H9 (cell line): ENCODE data around the gene OR2L3. TPM values are rescaled to one million over a fixed set of nuclear protein-coding genes. Genes with fewer than 3 reads are reported as not detected.

Experiments used
- DNase-seq: peaks from one replicate; pipeline ENCODE4 v3.0.0-alpha.2; 2017
- H2AFZ ChIP-seq: one replicate; pipeline ENCODE4 v1.6.1; 2013; ENCODE audit warnings: mild to moderate bottlenecking, low read length, control low read depth, moderate library complexity
- H2AK5ac ChIP-seq: 2 replicates; pipeline ENCODE4 v1.6.1; 2013; ENCODE audit warnings: low read length, control low read depth, mixed read lengths; ENCODE audit not compliant: insufficient read length
- H2BK120ac ChIP-seq: one replicate; pipeline ENCODE4 v1.6.1; 2013; ENCODE audit warnings: low read depth, mild to moderate bottlenecking, low read length, control low read depth, inconsistent platforms; ENCODE audit not compliant: poor library complexity, severe bottlenecking
- H2BK12ac ChIP-seq: 2 replicates; pipeline ENCODE4 v1.6.1; 2013; ENCODE audit warnings: low read length, control low read depth, mixed read lengths, low read depth; ENCODE audit not compliant: insufficient read length
- H2BK15ac ChIP-seq: 2 replicates; pipeline ENCODE4 v1.6.1; 2013; ENCODE audit warnings: low read depth, low read length, control low read depth
- H2BK20ac ChIP-seq: one replicate; pipeline ENCODE4 v1.6.1; 2013; ENCODE audit warnings: low read depth, mild to moderate bottlenecking, low read length, control low read depth, inconsistent platforms; ENCODE audit not compliant: poor library complexity, severe bottlenecking
- H2BK5ac ChIP-seq: 2 replicates; pipeline ENCODE4 v1.6.1; 2013; ENCODE audit warnings: low read length, control low read depth, mixed read lengths; ENCODE audit not compliant: insufficient read length
- H3K14ac ChIP-seq: 2 replicates; pipeline ENCODE4 v1.6.1; 2013; ENCODE audit warnings: low read length, control low read depth; ENCODE audit not compliant: insufficient read depth
- H3K18ac ChIP-seq: 2 replicates; pipeline ENCODE4 v1.6.1; 2013; ENCODE audit warnings: low read depth, mild to moderate bottlenecking, mixed read lengths, low read length, control low read depth; ENCODE audit not compliant: insufficient read length
- H3K23ac ChIP-seq: 2 replicates; pipeline ENCODE4 v1.6.1; 2013; ENCODE audit warnings: low read length, control low read depth, mixed read lengths, low read depth; ENCODE audit not compliant: insufficient read length
- H3K23me2 ChIP-seq: 2 replicates; pipeline ENCODE4 v1.6.1; 2013; ENCODE audit warnings: low read depth, mild to moderate bottlenecking, mixed read lengths, low read length, control low read depth; ENCODE audit not compliant: insufficient read length, poor library complexity, severe bottlenecking
- H3K27ac ChIP-seq: 2 replicates; pipeline ENCODE4 v1.5.1; 2013; ENCODE audit warnings: low read length, control low read depth, mixed read lengths, low read depth; ENCODE audit not compliant: insufficient read length
- H3K27me3 ChIP-seq: 2 replicates; pipeline ENCODE4 v1.6.1; 2013; ENCODE audit warnings: low read length, control low read depth, inconsistent platforms; ENCODE audit not compliant: insufficient read depth
- H3K4ac ChIP-seq: 2 replicates; pipeline ENCODE4 v1.6.1; 2013; ENCODE audit warnings: low read depth, mild to moderate bottlenecking, control low read depth, inconsistent platforms, low read length, moderate library complexity
- H3K4me1 ChIP-seq: 2 replicates; pipeline ENCODE4 v1.6.1; 2013; ENCODE audit warnings: low read length, control low read depth, inconsistent platforms; ENCODE audit not compliant: insufficient read depth
- H3K4me2 ChIP-seq: 2 replicates; pipeline ENCODE4 v1.6.1; 2013; ENCODE audit warnings: low read length, control low read depth, mixed read lengths; ENCODE audit not compliant: insufficient read length, insufficient read depth
- H3K56ac ChIP-seq: 2 replicates; pipeline ENCODE4 v1.6.1; 2013; ENCODE audit warnings: low read depth, mild to moderate bottlenecking, mixed read lengths, low read length, control low read depth; ENCODE audit not compliant: insufficient read length
- H3K79me1 ChIP-seq: 2 replicates; pipeline ENCODE4 v1.6.1; 2013; ENCODE audit warnings: low read depth, mild to moderate bottlenecking, moderate library complexity, low read length, control low read depth, inconsistent platforms; ENCODE audit not compliant: insufficient read depth, poor library complexity, severe bottlenecking
- H3K79me2 ChIP-seq: 2 replicates; pipeline ENCODE4 v1.6.1; 2013; ENCODE audit warnings: low read length, control low read depth, inconsistent platforms; ENCODE audit not compliant: insufficient read depth
- H3K9ac ChIP-seq: 2 replicates; pipeline ENCODE4 v1.6.1; 2013; ENCODE audit warnings: low read length, control low read depth, mixed read lengths; ENCODE audit not compliant: insufficient read length; ENCODE audit errors: extremely low read depth
- H3K9me3 ChIP-seq: one replicate; pipeline ENCODE4 v1.6.1; 2013; ENCODE audit warnings: low read depth, low read length, inconsistent platforms; ENCODE audit not compliant: control insufficient read depth
- H3T11ph ChIP-seq: one replicate; pipeline ENCODE4 v1.6.1; 2013; ENCODE audit warnings: mild to moderate bottlenecking, low read length, control low read depth, inconsistent platforms
- H4K20me1 ChIP-seq: one replicate; pipeline ENCODE4 v1.6.1; 2013; ENCODE audit not compliant: control insufficient read depth, insufficient read length, insufficient read depth
- H4K5ac ChIP-seq: 2 replicates; pipeline ENCODE4 v1.6.1; 2013; ENCODE audit warnings: low read depth, mild to moderate bottlenecking, mixed read lengths, low read length, control low read depth; ENCODE audit not compliant: insufficient read length
- H4K8ac ChIP-seq: replicated peaks from 2 replicates; pipeline ENCODE4 v1.6.1; 2013; ENCODE audit warnings: low read length, control low read depth, mixed read lengths, low read depth; ENCODE audit not compliant: insufficient read length
- H4K91ac ChIP-seq: 2 replicates; pipeline ENCODE4 v1.6.1; 2013; ENCODE audit warnings: low read depth, mild to moderate bottlenecking, moderate library complexity, mixed read lengths, low read length, control low read depth; ENCODE audit not compliant: insufficient read length
- H3K27ac Mint-ChIP-seq, 3 experiments: 2 replicates in 2 of 3; 3 replicates in 1 of 3; pipeline ENCODE4 v1.8.0; 2020 to 2021; ENCODE audit warnings: mixed read lengths in 3 of 3, mild to moderate bottlenecking in 1 of 3, moderate library complexity in 1 of 3
- H3K27me3 Mint-ChIP-seq: 2 replicates; pipeline ENCODE4 v1.8.0; 2021; ENCODE audit warnings: low read depth, mild to moderate bottlenecking, moderate library complexity, mixed read lengths
- H3K36me3 Mint-ChIP-seq, 3 experiments: 2 replicates in 2 of 3; 3 replicates in 1 of 3; pipeline ENCODE4 v1.8.0; 2020 to 2021; ENCODE audit warnings: low read depth in 3 of 3, mixed read lengths in 3 of 3; ENCODE audit not compliant: insufficient read depth in 1 of 3
- H3K4me1 Mint-ChIP-seq, 2 experiments: 2 replicates each; pipeline ENCODE4 v1.8.0; 2020; ENCODE audit warnings: mixed read lengths in 2 of 2
- H3K4me3 Mint-ChIP-seq, 2 experiments: 2 replicates in 1 of 2; 3 replicates in 1 of 2; pipeline ENCODE4 v1.8.0; 2020 to 2021; ENCODE audit warnings: mild to moderate bottlenecking in 2 of 2, mixed read lengths in 2 of 2, moderate library complexity in 1 of 2
- H3K9me3 Mint-ChIP-seq, 2 experiments: 2 replicates in 1 of 2; 3 replicates in 1 of 2; pipeline ENCODE4 v1.8.0; 2020; ENCODE audit warnings: mild to moderate bottlenecking in 2 of 2, mixed read lengths in 2 of 2, moderate library complexity in 1 of 2
- CTCF ChIP-seq: fragments of 200-600 bp; sonication (generic); conservative IDR thresholded peaks from 3 replicates; pipeline ENCODE4 v1.8.0; 2021; ENCODE audit warnings: antibody characterized with exemption, mild to moderate bottlenecking
- WGBS: extraction: QIAGEN DNeasy Blood & Tissue Kit; methylation state at CpG from one replicate; pipeline ENCODE4 v1.1.7; 2013; ENCODE audit warnings: missing lambda C conversion rate, low lambda C conversion rate, mixed read lengths; ENCODE audit not compliant: insufficient read length; ENCODE audit errors: extremely low coverage; 5-methylcytosine and 5-hydroxymethylcytosine counted together
- total RNA-seq: library from RNA; stranded (reverse); gene quantifications from 2 replicates; pipeline ENCODE4 v1.2.1, GENCODE V29; 2021

OR2L3 gene
- total RNA-seq, 1 experiment from 2014 or later, result not detected

- no peak within 1 kb of the TSS for H3K18ac ChIP-seq
- H3K9me3 ChIP-seq, result peaks cover 68% of the 10 kb centered on the region
- H3K79me2 ChIP-seq, result no peaks in the 10 kb centered on the region
- no peak within 1 kb of the TSS for H2BK20ac ChIP-seq
- no peaks in the 10 kb centered on the region; the same call in 1 of the 2 replicates for H3K27me3 Mint-ChIP-seq
- no peaks in the 10 kb centered on the region for H3K79me1 ChIP-seq
- H2AK5ac ChIP-seq, result no peak within 1 kb of the TSS
- no peak for TF ChIP-seq CTCF
- H3K23me2 ChIP-seq, result no peaks in the 10 kb centered on the region
- no peak within 1 kb of the TSS for H3K4me3 Mint-ChIP-seq
- H3K14ac ChIP-seq, result no peak within 1 kb of the TSS
- no peak within 1 kb of the TSS for H3K9ac ChIP-seq
- H4K20me1 ChIP-seq, result no peaks in the 10 kb centered on the region
- H3K36me3 Mint-ChIP-seq, result peaks cover 8 to 35% (median 17%) of the 10 kb centered on the region in 3 experiments; a peak in 6 of 7 replicates
- H4K5ac ChIP-seq, result no peak within 1 kb of the TSS
- H3T11ph ChIP-seq, result no peak within 1 kb of the TSS
- no peak within 1 kb of the TSS for H3K23ac ChIP-seq
- no peak within 1 kb of the TSS for H2BK12ac ChIP-seq
- no peak within 1 kb of the TSS for H2BK120ac ChIP-seq
- H2AFZ ChIP-seq, result no peak within 1 kb of the TSS
- H3K27me3 ChIP-seq, result no peaks in the 10 kb centered on the region
- no peak within 1 kb of the TSS for H2BK5ac ChIP-seq
- H4K91ac ChIP-seq, result no peak within 1 kb of the TSS
- no peak within 1 kb of the TSS for H2BK15ac ChIP-seq
- H3K4me1 Mint-ChIP-seq, result no peaks in the 10 kb centered on the region
- WGBS, result no CpG with 5 or more reads among the region's 1 CpG
- H3K4me2 ChIP-seq, result no peak within 1 kb of the TSS
- no peak within 1 kb of the TSS for H3K56ac ChIP-seq
- no peak for DNase-seq
- no peak within 1 kb of the TSS for H3K27ac Mint-ChIP-seq
- no peak within 1 kb of the TSS for H3K4ac ChIP-seq
- peaks cover 91 to 94% of the 10 kb centered on the region in 2 experiments for H3K9me3 Mint-ChIP-seq
- no peak within 1 kb of the TSS for H3K27ac ChIP-seq
- no peak within 1 kb of the TSS for H4K8ac ChIP-seq
- no peaks in the 10 kb centered on the region for H3K4me1 ChIP-seq
Measured at GRCh38 chr1:248094884-248095283, 48.2 kb downstream of the OR2L3 start, which contains the start of gene OR2L13. OR2L13 (plus strand) TSS chr1:248095184; CDS start chr1:248099376, 4,192 bp downstream.
